Fibroblast of lung (primary cell): ENCODE measurements around the gene RBMS1. TPM values are rescaled to one million over a fixed set of nuclear protein-coding genes. Genes with fewer than 3 reads are reported as not detected.

Experiments
- DNase-seq, 2 donors: peaks; one replicate each; pipeline versions ENCODE4 v3.0.0 to v3.0.0-alpha.2; 2010; ENCODE audit warnings: low read depth in 2 of 2
- H2AFZ ChIP-seq: 2 replicates; pipeline ENCODE4 v1.5.1; 2012; ENCODE audit warnings: low read length, control low read depth, inconsistent platforms
- H3K27ac ChIP-seq: 2 replicates; pipeline ENCODE4 v1.5.1; 2011; ENCODE audit warnings: low read length, control low read depth; ENCODE audit not compliant: insufficient read depth
- H3K27me3 ChIP-seq: 2 replicates; pipeline ENCODE4 v1.5.1; 2011; ENCODE audit warnings: mild to moderate bottlenecking, low read length; ENCODE audit not compliant: control insufficient read depth, insufficient read depth
- H3K36me3 ChIP-seq: 2 replicates; pipeline ENCODE4 v1.5.1; 2011; ENCODE audit warnings: low read length; ENCODE audit not compliant: control insufficient read depth, insufficient read depth
- H3K4me1 ChIP-seq: 2 replicates; pipeline ENCODE4 v1.5.1; 2011; ENCODE audit warnings: low read length; ENCODE audit not compliant: control insufficient read depth, insufficient read depth; ENCODE audit errors: extremely low read depth
- H3K4me2 ChIP-seq: 2 replicates; pipeline ENCODE4 v1.5.1; 2011; ENCODE audit warnings: low read length, control low read depth; ENCODE audit not compliant: insufficient read depth; ENCODE audit errors: extremely low read depth
- H3K4me3 ChIP-seq, 4 experiments: fragments of 200-600 bp in 1 of 4; sonication (generic) in 1 of 4; replicated peaks in 1 of 4; 2 replicates each; pipeline ENCODE4 v1.5.1; 2011 to 2016; ENCODE audit warnings: low read length in 4 of 4, low read depth in 3 of 4, mild to moderate bottlenecking in 3 of 4, control low read depth in 2 of 4, inconsistent platforms in 1 of 4, mixed read lengths in 1 of 4; ENCODE audit not compliant: insufficient read depth in 1 of 4; ENCODE audit errors: control extremely low read depth in 1 of 4
- H3K79me2 ChIP-seq: 2 replicates; pipeline ENCODE4 v1.5.1; 2012; ENCODE audit warnings: mild to moderate bottlenecking, low read length, inconsistent platforms; ENCODE audit not compliant: control insufficient read depth, insufficient read depth
- H3K9ac ChIP-seq: 2 replicates; pipeline ENCODE4 v1.5.1; 2011; ENCODE audit warnings: mild to moderate bottlenecking, low read length, control low read depth; ENCODE audit not compliant: insufficient read depth
- H3K9me3 ChIP-seq: 2 replicates; pipeline ENCODE4 v1.5.1; 2012; ENCODE audit warnings: low read depth, low read length; ENCODE audit not compliant: control insufficient read depth, insufficient read depth
- H4K20me1 ChIP-seq: 2 replicates; pipeline ENCODE4 v1.5.1; 2011; ENCODE audit warnings: low read length; ENCODE audit not compliant: control insufficient read depth, insufficient read depth; ENCODE audit errors: extremely low read depth
- EZH2 ChIP-seq: IDR thresholded peaks from 2 replicates; pipeline ENCODE4 v1.5.1; 2012; ENCODE audit warnings: low read length, control low read depth, mild to moderate bottlenecking; ENCODE audit errors: missing control alignments
- polyA plus RNA-seq, 2 donors: library from polyadenylated mRNA; depleted of rRNA in 1 of 2; stranded (reverse) in 1 of 2; unstranded in 1 of 2; fragments of >200 nt; gene quantifications; 2 replicates each; pipeline ENCODE4 v1.2.1, GENCODE V29; 2011 to 2012; ENCODE audit warnings: missing spikeins in 1 of 2
- total RNA-seq: library from RNA; depleted of rRNA; stranded (reverse); fragments of >200 nt; gene quantifications from 2 replicates; pipeline ENCODE4 v1.2.1, GENCODE V29; 2014
- TF ChIP-seq, protein P1 (sequence below), 2 donors: IDR thresholded peaks in 1 of 2; conservative IDR thresholded peaks in 1 of 2; 1 replicate in 1 of 2; 2 replicates in 1 of 2; pipeline ENCODE4 v1.5.1; 2011 to 2012; ENCODE audit warnings: low read length in 2 of 2, control low read depth in 1 of 2, inconsistent platforms in 1 of 2, low read depth in 1 of 2, mild to moderate bottlenecking in 1 of 2

Gene RBMS1
- total and polyA plus RNA-seq, 2 donors (not counting 1 experiment from before 2014, with no cell fraction given), result 77.3 to 146 TPM

DNA sequence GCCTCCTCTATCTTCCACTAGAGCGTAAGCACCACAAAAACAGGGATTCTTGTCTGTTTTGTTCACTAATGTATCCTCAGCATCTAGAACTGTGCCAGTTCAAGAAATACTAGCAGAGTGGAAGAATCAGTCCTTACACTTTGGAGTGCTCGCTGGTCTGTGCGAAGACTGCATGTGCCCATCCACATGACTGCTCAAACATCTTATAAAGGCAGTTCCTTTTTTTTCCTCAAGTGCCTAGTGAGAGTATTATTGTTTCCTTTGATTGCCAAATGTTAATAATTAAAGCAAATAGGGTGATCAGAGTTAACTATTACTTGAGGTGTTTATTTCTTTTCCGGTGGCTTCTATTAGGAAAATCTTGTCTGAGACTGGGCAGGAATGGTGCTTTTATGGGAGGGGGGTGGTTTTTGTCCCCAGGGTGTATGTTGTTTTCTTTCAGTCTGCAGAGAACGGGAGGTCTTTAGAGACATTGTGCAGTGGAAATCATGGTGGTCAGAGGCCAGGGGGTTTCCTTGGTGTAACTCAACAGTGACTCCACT, 247.9 kb downstream of the RBMS1 start:
- H3K4me3 ChIP-seq, result no peak overlapping the region
- H4K20me1 ChIP-seq, result no peaks in the 10 kb centered on the region
- no peak overlapping the region for H3K4me2 ChIP-seq
- no peaks in the 10 kb centered on the region for H3K27me3 ChIP-seq
- no peak overlapping the region for H3K27ac ChIP-seq
- H3K79me2 ChIP-seq, result no peaks in the 10 kb centered on the region
- H3K9ac ChIP-seq, result no peak overlapping the region
- peaks cover 5% of the 10 kb centered on the region for H3K4me1 ChIP-seq
- H3K9me3 ChIP-seq, result no peaks in the 10 kb centered on the region
- no peak for DNase-seq
- no peaks in the 10 kb centered on the region for H3K36me3 ChIP-seq
- no peak overlapping the region for H2AFZ ChIP-seq
- TF ChIP-seq, protein P1, sequence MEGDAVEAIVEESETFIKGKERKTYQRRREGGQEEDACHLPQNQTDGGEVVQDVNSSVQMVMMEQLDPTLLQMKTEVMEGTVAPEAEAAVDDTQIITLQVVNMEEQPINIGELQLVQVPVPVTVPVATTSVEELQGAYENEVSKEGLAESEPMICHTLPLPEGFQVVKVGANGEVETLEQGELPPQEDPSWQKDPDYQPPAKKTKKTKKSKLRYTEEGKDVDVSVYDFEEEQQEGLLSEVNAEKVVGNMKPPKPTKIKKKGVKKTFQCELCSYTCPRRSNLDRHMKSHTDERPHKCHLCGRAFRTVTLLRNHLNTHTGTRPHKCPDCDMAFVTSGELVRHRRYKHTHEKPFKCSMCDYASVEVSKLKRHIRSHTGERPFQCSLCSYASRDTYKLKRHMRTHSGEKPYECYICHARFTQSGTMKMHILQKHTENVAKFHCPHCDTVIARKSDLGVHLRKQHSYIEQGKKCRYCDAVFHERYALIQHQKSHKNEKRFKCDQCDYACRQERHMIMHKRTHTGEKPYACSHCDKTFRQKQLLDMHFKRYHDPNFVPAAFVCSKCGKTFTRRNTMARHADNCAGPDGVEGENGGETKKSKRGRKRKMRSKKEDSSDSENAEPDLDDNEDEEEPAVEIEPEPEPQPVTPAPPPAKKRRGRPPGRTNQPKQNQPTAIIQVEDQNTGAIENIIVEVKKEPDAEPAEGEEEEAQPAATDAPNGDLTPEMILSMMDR (conservative IDR thresholded peaks at IDR 0.05 in 1 of 2, IDR thresholded peaks at IDR 0.05 in 1 of 2; ENCODE audit: low read depth in 1 of 2, low read length in 2 of 2), result no peak
- TF ChIP-seq EZH2, result no peak

DNA sequence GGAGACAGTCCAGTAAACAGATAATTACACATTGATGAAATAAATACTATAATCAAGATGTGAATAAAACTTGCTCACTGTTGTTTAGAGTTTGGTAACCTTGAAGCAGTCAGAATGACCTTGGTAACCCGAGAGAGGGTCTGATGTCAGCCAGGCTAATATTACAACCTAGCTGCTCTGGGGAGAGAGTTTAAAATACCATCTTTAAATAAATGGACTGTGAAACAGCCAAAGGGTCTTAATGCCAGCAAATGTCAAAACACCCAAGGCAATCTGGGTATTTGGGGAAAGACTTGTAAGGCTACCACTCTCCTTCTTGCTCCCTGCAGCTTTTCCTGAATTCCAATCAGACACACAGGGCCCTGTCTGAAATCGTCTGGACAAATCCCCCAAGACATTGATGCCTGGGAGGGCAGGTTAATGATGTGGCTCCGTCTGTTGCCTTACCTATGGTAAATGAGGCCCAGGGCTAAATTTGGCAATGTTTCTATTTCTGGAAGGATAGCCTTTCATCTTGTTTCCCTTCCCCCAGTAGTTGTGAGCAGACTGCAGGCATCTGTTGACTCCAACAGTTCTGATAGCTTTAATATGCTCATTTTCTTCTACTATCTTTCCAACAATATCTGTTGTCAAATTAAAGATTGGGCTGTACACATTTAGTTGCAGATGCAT, 250.6 kb downstream of the RBMS1 start:
- Histone ChIP-seq H3K4me2 (no peak overlapping the region), H2AFZ (no peak overlapping the region), H3K9me3 (no peaks in the 10 kb centered on the region), H4K20me1 (no peaks in the 10 kb centered on the region), H3K27me3 (no peaks in the 10 kb centered on the region), H3K4me1 (peaks cover 5% of the 10 kb centered on the region), H3K79me2 (no peaks in the 10 kb centered on the region), H3K9ac (no peak overlapping the region), H3K4me3 (no peak overlapping the region), H3K27ac (no peak overlapping the region), H3K36me3 (no peaks in the 10 kb centered on the region)
- TF ChIP-seq, protein P1 (conservative IDR thresholded peaks at IDR 0.05 in 1 of 2, IDR thresholded peaks at IDR 0.05 in 1 of 2; ENCODE audit: low read depth in 1 of 2, low read length in 2 of 2), result no peak
- TF ChIP-seq EZH2, result no peak
- DNase-seq, result no peak

DNA sequence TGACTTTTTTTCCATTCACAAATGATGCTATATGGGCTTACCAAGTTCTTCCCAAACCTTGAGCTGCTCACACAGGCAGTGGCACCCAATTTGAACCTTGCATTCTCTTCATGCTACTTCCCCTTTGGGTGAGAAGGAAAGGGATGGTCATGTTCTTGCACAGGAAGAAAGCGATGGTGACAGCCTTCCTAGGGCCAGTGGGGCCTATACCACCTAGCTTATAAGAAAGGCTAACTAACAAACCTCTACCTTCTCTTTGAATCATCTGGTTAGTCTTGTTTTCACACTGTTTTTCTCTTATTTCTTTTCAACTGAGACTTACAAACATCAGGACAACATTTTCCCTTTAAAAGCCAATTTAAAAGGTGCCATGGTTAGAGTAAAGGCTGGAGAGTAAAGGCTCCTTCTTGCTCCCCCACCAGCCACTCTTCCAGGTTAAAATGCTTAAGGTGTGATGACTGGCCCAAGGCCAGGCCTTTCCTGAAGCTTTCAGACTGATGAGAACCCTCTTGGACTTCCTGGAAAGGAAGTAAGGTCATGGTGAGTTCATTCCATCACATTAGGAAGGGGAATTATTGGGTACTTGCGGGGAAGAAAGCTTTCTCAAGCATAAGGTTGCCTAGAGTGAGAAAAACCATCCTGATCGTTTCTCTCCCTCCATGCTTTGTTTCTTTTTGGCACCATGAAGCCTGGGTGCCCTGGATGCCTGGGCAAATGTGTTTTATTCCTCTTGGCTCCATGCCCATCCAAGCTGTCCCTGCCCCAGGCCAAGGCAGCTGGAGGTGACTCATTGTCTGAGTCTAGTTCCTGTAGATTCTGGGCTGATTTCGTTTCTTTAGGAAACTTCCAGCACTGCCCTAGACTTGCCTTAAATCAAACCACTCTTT, 252.1 kb downstream of the RBMS1 start:
- H3K9ac ChIP-seq, result no peak overlapping the region

More for the DNA sequence above, 252.1 kb downstream of the RBMS1 start:
- TF ChIP-seq, protein P1 (conservative IDR thresholded peaks at IDR 0.05 in 1 of 2, IDR thresholded peaks at IDR 0.05 in 1 of 2; ENCODE audit: low read depth in 1 of 2, low read length in 2 of 2), result no peak
- TF ChIP-seq EZH2, result no peak
- Histone ChIP-seq H3K9me3 (no peaks in the 10 kb centered on the region), H3K4me1 (peaks cover 5% of the 10 kb centered on the region), H3K79me2 (no peaks in the 10 kb centered on the region), H3K27me3 (no peaks in the 10 kb centered on the region), H3K27ac (no peak overlapping the region), H3K4me2 (no peak overlapping the region), H3K4me3 (no peak overlapping the region), H4K20me1 (no peaks in the 10 kb centered on the region), H3K36me3 (no peaks in the 10 kb centered on the region), H2AFZ (no peak overlapping the region)
- DNase-seq, result peak; percentile 77 to 89
